SU-DHL-6 (cell line): ENCODE results near the gene TEAD1.

Experiments used
- H2AFZ ChIP-seq: fragments of 200-600 bp; sonication (generic); 2 replicates; pipeline ENCODE4 v1.6.1; 2014; ENCODE audit warnings: low read depth, mild to moderate bottlenecking, moderate library complexity, mixed read lengths, antibody characterized with exemption, low read length; ENCODE audit not compliant: severe bottlenecking
- H3F3A ChIP-seq: fragments of 200-600 bp; shearing (Covaris generic); 2 replicates; pipeline ENCODE4 v1.6.0; 2016; ENCODE audit warnings: antibody characterized with exemption, mild to moderate bottlenecking; ENCODE audit not compliant: insufficient read depth
- H3K27ac ChIP-seq: fragments of 200-600 bp; sonication (generic); 2 replicates; pipeline ENCODE4 v1.5.1; 2016; ENCODE audit warnings: low read depth, mild to moderate bottlenecking, low read length, moderate library complexity, mixed read lengths
- H3K27me3 ChIP-seq: fragments of 200-600 bp; sonication (generic), shearing (Covaris generic); 2 replicates; pipeline ENCODE4 v1.6.0; 2014; ENCODE audit warnings: mild to moderate bottlenecking, low read length
- H3K36me3 ChIP-seq: fragments of 200-600 bp; sonication (generic); 2 replicates; pipeline ENCODE4 v1.6.1; 2014; ENCODE audit warnings: mild to moderate bottlenecking, low read length, mixed read lengths
- H3K4me2 ChIP-seq: fragments of 300-600, 200-600 bp; shearing (Covaris generic), sonication (generic); 2 replicates; pipeline ENCODE4 v1.6.0; 2014; ENCODE audit warnings: low read length, low read depth, mild to moderate bottlenecking; ENCODE audit not compliant: poor library complexity, severe bottlenecking
- H3K4me3 ChIP-seq: fragments of 200-600 bp; sonication (generic); 2 replicates; pipeline ENCODE4 v1.5.1; 2014; ENCODE audit warnings: antibody characterized with exemption, low read length, mild to moderate bottlenecking, mixed read lengths; ENCODE audit not compliant: insufficient read depth, poor library complexity, severe bottlenecking
- H3K79me2 ChIP-seq: fragments of 200-600 bp; sonication (generic); 2 replicates; pipeline ENCODE4 v1.6.1; 2014; ENCODE audit warnings: mild to moderate bottlenecking, low read length, moderate library complexity; ENCODE audit not compliant: insufficient read depth
- H3K9ac ChIP-seq: fragments of 200-600 bp; sonication (generic); 2 replicates; pipeline ENCODE4 v1.7.0; 2014; ENCODE audit warnings: mild to moderate bottlenecking, low read length
- H3K9me2 ChIP-seq: fragments of 200-600 bp; sonication (generic); replicated peaks from 2 replicates; pipeline ENCODE4 v1.6.1; 2014; ENCODE audit warnings: low read length; ENCODE audit not compliant: insufficient read depth
- H3K9me3 ChIP-seq: fragments of 200-600 bp; sonication (generic); 2 replicates; pipeline ENCODE4 v1.6.1; 2014; ENCODE audit warnings: low read length, mixed read lengths; ENCODE audit not compliant: insufficient read depth
- H4K20me1 ChIP-seq: fragments of 200-600 bp; sonication (generic); 2 replicates; pipeline ENCODE4 v1.6.1; 2014; ENCODE audit warnings: low read depth, mild to moderate bottlenecking, antibody characterized with exemption, low read length, moderate library complexity, mixed read lengths
- CTCF ChIP-seq: fragments of 200-600 bp; sonication (generic); IDR thresholded peaks from one replicate; pipeline ENCODE4 v1.5.1; 2017; ENCODE audit warnings: antibody characterized with exemption, mild to moderate bottlenecking, low read length, moderate library complexity; ENCODE audit not compliant: insufficient read depth, poor library complexity, severe bottlenecking
- EZH2phosphoT487 ChIP-seq: fragments of 200-600 bp; sonication (generic), shearing (Covaris generic); conservative IDR thresholded peaks from 2 replicates; pipeline ENCODE4 v1.6.1; 2018; ENCODE audit warnings: mild to moderate bottlenecking, antibody characterized with exemption, low read length, moderate library complexity, mixed read lengths

The TEAD1 gene

GRCh38 chr11:12799334-12799835 is 125.2 kb downstream of the TEAD1 start:
- no peaks in the 10 kb centered on the region for H3K9me3 ChIP-seq
- H3F3A ChIP-seq: no peaks in the 10 kb centered on the region
- no peak overlapping the region for H3K4me2 ChIP-seq
- H3K4me3 ChIP-seq: no peak overlapping the region
- H4K20me1 ChIP-seq: no peaks in the 10 kb centered on the region
- no peaks in the 10 kb centered on the region for H3K36me3 ChIP-seq
- H2AFZ ChIP-seq: no peak overlapping the region
- no peak overlapping the region for H3K27ac ChIP-seq
- TF ChIP-seq CTCF: no peak
- no peaks in the 10 kb centered on the region for H3K79me2 ChIP-seq
- H3K9me2 ChIP-seq: no peaks in the 10 kb centered on the region
- no peaks in the 10 kb centered on the region for H3K27me3 ChIP-seq
- no peak overlapping the region for H3K9ac ChIP-seq

- H3K9me3 ChIP-seq: no peaks in the 10 kb centered on the region
- TF ChIP-seq EZH2phosphoT487: no peak
- TF ChIP-seq CTCF: no peak
- H3K9ac ChIP-seq: no peak overlapping the region
- no peaks in the 10 kb centered on the region for H3F3A ChIP-seq
- H3K27me3 ChIP-seq: no peaks in the 10 kb centered on the region
- no peak overlapping the region for H3K4me2 ChIP-seq
- H3K4me3 ChIP-seq: no peak overlapping the region
- no peak overlapping the region for H3K27ac ChIP-seq
- no peak overlapping the region for H2AFZ ChIP-seq
- no peaks in the 10 kb centered on the region for H4K20me1 ChIP-seq
- H3K9me2 ChIP-seq: no peaks in the 10 kb centered on the region
- no peaks in the 10 kb centered on the region for H3K79me2 ChIP-seq
- no peaks in the 10 kb centered on the region for H3K36me3 ChIP-seq
Observed at GRCh38 chr11:12800032-12800671, 125.9 kb downstream of the TEAD1 start.

- Histone ChIP-seq H3K9ac (no peak overlapping the region), H3K79me2 (no peaks in the 10 kb centered on the region)
- TF ChIP-seq EZH2phosphoT487 (no peak), CTCF (no peak)
Observed at GRCh38 chr11:12800871-12801270, 126.7 kb downstream of the TEAD1 start.

More at GRCh38 chr11:12800871-12801270, 126.7 kb downstream of the TEAD1 start:
- H3F3A ChIP-seq: no peaks in the 10 kb centered on the region
- no peak overlapping the region for H3K27ac ChIP-seq
- H3K9me2 ChIP-seq: no peaks in the 10 kb centered on the region
- H4K20me1 ChIP-seq: no peaks in the 10 kb centered on the region
- H3K27me3 ChIP-seq: no peaks in the 10 kb centered on the region
- H2AFZ ChIP-seq: no peak overlapping the region
- no peak overlapping the region for H3K4me3 ChIP-seq
- no peaks in the 10 kb centered on the region for H3K36me3 ChIP-seq
- H3K4me2 ChIP-seq: no peak overlapping the region
- no peaks in the 10 kb centered on the region for H3K9me3 ChIP-seq
